HG02870 (cell line): ENCODE results near the gene KLF7.

Experiments
- ATAC-seq: cut with Tn5 transposase; IDR thresholded peaks from one replicate; pipeline ENCODE4 v1.9.1; 2021; ENCODE audit warnings: mild to moderate bottlenecking, moderate library complexity; ENCODE audit not compliant: unreplicated experiment

The KLF7 gene

GRCh38 chr2:207165121-207166038 lies at the start of gene KLF7:
KLF7 (minus strand) TSS chr2:207165948; CDS start chr2:207165568, 380 bp downstream.
- ATAC-seq, result no peak

GRCh38 chr2:207215308-207215707 lies 49.6 kb upstream of the KLF7 start:
- no peak for ATAC-seq

DNA sequence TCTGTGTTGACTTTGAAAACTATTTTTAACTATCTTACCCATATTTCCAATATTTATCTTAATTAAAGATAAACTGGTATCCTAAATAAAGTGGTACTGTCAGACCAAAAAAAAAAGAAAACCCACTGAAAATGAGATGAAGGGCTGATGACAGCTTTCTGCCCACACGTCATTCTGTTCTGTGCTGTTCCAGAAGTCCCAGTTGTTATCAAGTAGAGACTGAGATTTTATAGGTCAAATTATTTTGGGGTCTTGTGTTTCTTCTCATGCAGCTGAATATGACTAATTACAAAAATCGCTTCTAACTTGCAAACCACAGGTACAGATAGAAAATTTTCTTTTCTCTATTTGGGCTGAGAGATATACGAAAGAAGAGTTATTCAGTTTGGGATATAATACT lies 48.7 kb upstream of the KLF7 start:
- ATAC-seq, result no peak

GRCh38 chr2:207206011-207206410 lies 40.3 kb upstream of the KLF7 start:
- ATAC-seq, result no peak

DNA sequence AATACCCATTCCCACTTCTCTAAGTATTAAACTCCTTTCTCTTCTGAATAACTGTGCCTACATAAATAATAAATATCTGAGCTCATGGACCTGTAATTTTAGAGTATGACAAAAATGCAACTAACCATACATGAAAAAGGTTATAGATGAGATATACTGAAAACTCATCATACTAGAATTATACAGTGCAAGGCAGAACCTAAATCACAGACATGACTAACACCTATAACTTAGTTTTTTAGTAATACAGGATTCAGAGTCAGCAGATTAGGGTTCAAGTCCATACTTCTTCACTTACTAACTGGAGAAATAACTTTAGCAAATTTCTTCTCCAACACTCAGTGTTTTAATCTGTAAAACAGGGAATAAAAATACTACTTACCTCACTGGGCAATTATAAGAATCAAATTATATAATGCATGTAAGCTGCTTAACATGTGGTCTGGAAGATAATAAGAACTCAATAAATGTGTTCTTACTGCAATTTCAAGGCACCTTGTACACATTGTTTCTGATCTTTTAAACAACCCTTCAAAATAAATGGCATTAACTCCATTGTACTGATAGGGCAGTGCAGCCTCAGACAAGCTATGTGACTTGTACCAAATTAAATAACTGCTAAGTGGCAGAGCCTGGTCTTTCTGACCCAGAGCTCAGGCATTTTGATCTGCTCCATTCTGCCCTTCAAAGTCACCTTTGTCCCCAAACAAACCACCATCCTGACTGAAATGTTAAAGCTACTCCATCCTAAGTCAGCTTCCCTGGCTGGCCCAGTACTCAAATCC lies 39.6 kb upstream of the KLF7 start:
- ATAC-seq, result no peak

- ATAC-seq, result no peak
Measured at GRCh38 chr2:207203056-207203455, 37.3 kb upstream of the KLF7 start.

DNA sequence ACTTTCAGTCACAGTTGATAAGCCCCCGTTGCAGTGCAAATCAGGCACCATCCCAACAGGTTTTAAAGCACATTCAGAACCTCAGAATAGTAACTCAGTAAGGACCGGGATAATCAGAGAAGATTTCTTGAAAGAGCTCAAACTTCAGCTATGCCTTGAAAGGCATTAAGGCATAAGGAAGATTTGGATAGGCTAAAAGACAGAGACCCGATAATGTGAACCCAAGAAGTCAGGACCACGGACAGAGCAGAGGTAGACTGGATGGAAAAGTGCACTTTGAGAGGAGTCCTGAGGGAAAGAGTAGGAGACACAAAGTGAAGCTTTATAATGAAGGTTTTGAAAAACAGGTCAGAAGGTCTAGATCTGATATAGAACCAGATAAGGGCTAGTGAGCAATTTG lies 36.9 kb upstream of the KLF7 start:
- no peak for ATAC-seq

GRCh38 chr2:207201416-207201815 lies 35.7 kb upstream of the KLF7 start:
- no peak for ATAC-seq

DNA sequence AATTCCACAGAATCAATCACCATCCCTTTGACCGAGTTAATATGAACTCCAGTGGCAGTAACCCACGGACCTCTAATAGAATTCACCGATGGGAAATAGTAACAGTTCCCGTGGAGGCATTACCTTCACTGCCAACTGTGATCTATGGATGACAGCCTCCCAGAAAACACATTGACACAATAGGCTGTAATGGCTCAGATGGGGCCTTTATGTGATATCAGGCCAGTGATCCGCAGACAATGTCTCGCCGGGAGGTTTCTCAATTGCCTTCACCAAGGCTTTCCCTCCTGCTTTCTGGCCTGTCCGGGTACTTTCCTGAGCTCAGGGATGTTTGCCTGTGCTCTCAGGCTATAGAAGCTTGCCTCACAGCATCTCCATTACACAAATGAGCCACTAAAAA lies 34.4 kb upstream of the KLF7 start:
- ATAC-seq, result no peak

DNA sequence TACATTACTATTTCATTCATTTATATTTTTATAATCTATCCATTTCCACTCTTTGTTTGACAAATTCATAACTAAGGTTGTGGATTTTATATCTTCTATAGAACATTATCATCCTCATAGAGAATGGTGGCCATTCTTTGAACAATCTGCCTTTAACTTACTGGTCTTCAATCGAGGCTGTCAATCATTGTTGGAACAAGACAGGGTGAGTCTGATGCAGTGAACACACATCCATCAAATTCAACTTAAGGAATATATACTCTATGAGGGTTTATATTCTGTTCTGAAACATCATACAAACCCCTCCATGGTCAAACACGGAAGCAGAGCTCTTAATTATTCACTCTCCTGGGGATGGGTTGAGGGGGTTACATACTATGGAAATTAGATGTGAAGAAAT lies 28.3 kb upstream of the KLF7 start:
- ATAC-seq, result no peak

GRCh38 chr2:207188626-207189419 lies 23.1 kb upstream of the KLF7 start:
- no peak for ATAC-seq

DNA sequence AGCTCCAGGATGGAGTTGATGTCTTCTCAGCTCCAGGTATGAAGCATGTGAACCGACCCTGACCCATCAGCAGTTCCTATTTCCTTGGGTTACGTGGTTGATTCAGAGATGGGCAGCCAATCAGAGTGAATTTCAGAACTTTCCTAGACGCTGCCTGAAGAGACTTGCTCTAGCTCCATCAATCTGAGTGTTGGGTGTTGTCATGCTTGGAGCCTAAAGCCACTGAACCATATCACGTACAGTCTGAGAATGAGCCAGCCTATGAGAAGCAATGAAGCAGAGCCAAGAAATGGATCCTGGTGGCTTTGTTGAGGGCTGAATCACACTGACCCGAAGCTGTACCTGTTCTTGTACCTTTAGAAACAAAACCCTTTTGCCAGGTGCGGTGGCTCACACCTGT lies 19.6 kb upstream of the KLF7 start:
- ATAC-seq, result no peak

DNA sequence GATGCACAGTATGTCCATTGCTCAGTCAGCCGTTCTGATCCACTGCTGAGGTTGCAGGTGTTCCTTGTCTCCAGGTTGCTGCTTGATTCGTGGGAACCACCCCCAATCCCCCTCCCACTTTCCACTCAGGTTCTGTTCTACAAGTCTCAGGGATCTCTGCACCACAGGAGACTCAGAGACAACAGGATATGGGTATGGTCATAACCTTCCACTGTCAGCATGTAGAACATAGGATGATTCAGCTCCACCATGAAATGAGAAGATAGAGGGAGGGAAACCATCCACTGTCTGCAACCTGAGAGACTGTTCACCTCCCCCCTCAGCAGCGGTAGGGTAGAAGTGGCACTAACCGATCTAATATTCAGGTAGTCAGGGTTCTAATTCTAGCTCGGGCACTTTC lies 19.0 kb upstream of the KLF7 start:
- no peak for ATAC-seq

GRCh38 chr2:207184348-207184747 lies 18.6 kb upstream of the KLF7 start:
- ATAC-seq, result no peak

DNA sequence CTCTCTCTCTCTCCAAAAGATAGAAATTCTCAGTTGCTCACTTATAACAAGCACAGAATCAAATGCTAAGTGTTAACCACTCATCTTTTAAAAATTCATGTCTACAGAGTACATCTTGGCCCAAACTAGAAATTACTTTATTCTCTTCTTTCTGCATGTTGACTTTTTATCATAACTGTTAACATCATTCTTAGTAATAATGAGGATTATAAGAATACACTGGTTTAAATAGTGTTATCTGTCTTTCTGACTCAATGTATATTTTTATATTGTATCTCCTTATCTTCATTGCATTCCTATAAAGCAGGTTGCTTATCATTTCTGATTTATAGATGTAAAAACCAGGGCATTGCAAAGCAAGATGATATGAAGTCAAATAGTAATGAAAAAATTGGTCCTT lies 17.8 kb upstream of the KLF7 start:
- ATAC-seq, result no peak

- no peak for ATAC-seq
Measured at GRCh38 chr2:207182911-207183310, 17.2 kb upstream of the KLF7 start.

GRCh38 chr2:207181526-207182274 lies 16.0 kb upstream of the KLF7 start:
- ATAC-seq, result no peak

GRCh38 chr2:207180741-207181140 lies 15.0 kb upstream of the KLF7 start:
- no peak for ATAC-seq

DNA sequence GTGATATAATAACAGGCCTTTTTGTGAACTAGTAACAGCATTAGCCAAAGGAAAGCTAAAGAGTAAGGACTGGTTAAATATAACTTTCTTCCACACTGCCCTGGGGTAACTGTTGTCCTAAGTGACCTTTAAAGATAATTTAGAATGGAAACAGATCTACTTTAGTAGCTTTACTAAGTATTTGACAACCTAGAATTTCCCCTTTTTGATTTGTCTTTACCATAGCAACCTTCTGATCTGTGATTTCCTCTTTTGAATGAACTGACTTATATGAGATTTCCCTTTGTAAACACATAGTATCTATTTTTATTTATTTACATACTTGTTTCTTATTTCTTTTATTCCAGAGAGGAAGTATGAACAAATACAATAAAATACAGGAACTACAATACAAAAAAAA lies 10.5 kb upstream of the KLF7 start:
- no peak for ATAC-seq

DNA sequence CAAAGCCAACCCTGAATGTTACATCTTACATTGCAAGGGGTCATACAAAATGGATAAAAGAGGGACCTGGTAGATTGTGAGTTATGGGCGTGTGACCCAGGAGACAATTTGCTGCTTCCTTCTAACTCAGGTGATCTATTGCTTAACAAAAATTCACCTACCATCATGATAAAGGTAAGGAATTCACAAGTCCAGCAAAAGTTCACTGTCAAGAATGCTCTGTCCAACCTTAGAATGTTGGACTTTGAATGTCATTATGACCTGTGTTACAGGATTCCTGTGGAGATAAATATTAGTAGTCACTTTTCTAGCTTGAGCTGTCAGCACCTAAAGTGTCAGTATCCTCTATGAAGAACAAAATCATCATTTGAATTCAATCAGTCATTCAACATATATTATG lies 7.9 kb upstream of the KLF7 start:
- ATAC-seq, result no peak
